H9 (cell line): ENCODE data around the gene ENO3. TPM values are rescaled to one million over a fixed set of nuclear protein-coding genes. Genes with fewer than 3 reads are reported as not detected.

Source experiments
- DNase-seq: peaks from one replicate; pipeline ENCODE4 v3.0.0-alpha.2; 2017
- H2AFZ ChIP-seq: one replicate; pipeline ENCODE4 v1.6.1; 2013; ENCODE audit warnings: mild to moderate bottlenecking, low read length, control low read depth, moderate library complexity
- H2AK5ac ChIP-seq: 2 replicates; pipeline ENCODE4 v1.6.1; 2013; ENCODE audit warnings: low read length, control low read depth, mixed read lengths; ENCODE audit not compliant: insufficient read length
- H2BK120ac ChIP-seq: one replicate; pipeline ENCODE4 v1.6.1; 2013; ENCODE audit warnings: low read depth, mild to moderate bottlenecking, low read length, control low read depth, inconsistent platforms; ENCODE audit not compliant: poor library complexity, severe bottlenecking
- H2BK12ac ChIP-seq: 2 replicates; pipeline ENCODE4 v1.6.1; 2013; ENCODE audit warnings: low read length, control low read depth, mixed read lengths, low read depth; ENCODE audit not compliant: insufficient read length
- H2BK15ac ChIP-seq: 2 replicates; pipeline ENCODE4 v1.6.1; 2013; ENCODE audit warnings: low read depth, low read length, control low read depth
- H2BK20ac ChIP-seq: one replicate; pipeline ENCODE4 v1.6.1; 2013; ENCODE audit warnings: low read depth, mild to moderate bottlenecking, low read length, control low read depth, inconsistent platforms; ENCODE audit not compliant: poor library complexity, severe bottlenecking
- H2BK5ac ChIP-seq: 2 replicates; pipeline ENCODE4 v1.6.1; 2013; ENCODE audit warnings: low read length, control low read depth, mixed read lengths; ENCODE audit not compliant: insufficient read length
- H3K14ac ChIP-seq: 2 replicates; pipeline ENCODE4 v1.6.1; 2013; ENCODE audit warnings: low read length, control low read depth; ENCODE audit not compliant: insufficient read depth
- H3K18ac ChIP-seq: 2 replicates; pipeline ENCODE4 v1.6.1; 2013; ENCODE audit warnings: low read depth, mild to moderate bottlenecking, mixed read lengths, low read length, control low read depth; ENCODE audit not compliant: insufficient read length
- H3K23ac ChIP-seq: 2 replicates; pipeline ENCODE4 v1.6.1; 2013; ENCODE audit warnings: low read length, control low read depth, mixed read lengths, low read depth; ENCODE audit not compliant: insufficient read length
- H3K23me2 ChIP-seq: 2 replicates; pipeline ENCODE4 v1.6.1; 2013; ENCODE audit warnings: low read depth, mild to moderate bottlenecking, mixed read lengths, low read length, control low read depth; ENCODE audit not compliant: insufficient read length, poor library complexity, severe bottlenecking
- H3K27ac ChIP-seq: 2 replicates; pipeline ENCODE4 v1.5.1; 2013; ENCODE audit warnings: low read length, control low read depth, mixed read lengths, low read depth; ENCODE audit not compliant: insufficient read length
- H3K27me3 ChIP-seq: 2 replicates; pipeline ENCODE4 v1.6.1; 2013; ENCODE audit warnings: low read length, control low read depth, inconsistent platforms; ENCODE audit not compliant: insufficient read depth
- H3K4ac ChIP-seq: 2 replicates; pipeline ENCODE4 v1.6.1; 2013; ENCODE audit warnings: low read depth, mild to moderate bottlenecking, control low read depth, inconsistent platforms, low read length, moderate library complexity
- H3K4me1 ChIP-seq: 2 replicates; pipeline ENCODE4 v1.6.1; 2013; ENCODE audit warnings: low read length, control low read depth, inconsistent platforms; ENCODE audit not compliant: insufficient read depth
- H3K4me2 ChIP-seq: 2 replicates; pipeline ENCODE4 v1.6.1; 2013; ENCODE audit warnings: low read length, control low read depth, mixed read lengths; ENCODE audit not compliant: insufficient read length, insufficient read depth
- H3K56ac ChIP-seq: 2 replicates; pipeline ENCODE4 v1.6.1; 2013; ENCODE audit warnings: low read depth, mild to moderate bottlenecking, mixed read lengths, low read length, control low read depth; ENCODE audit not compliant: insufficient read length
- H3K79me1 ChIP-seq: 2 replicates; pipeline ENCODE4 v1.6.1; 2013; ENCODE audit warnings: low read depth, mild to moderate bottlenecking, moderate library complexity, low read length, control low read depth, inconsistent platforms; ENCODE audit not compliant: insufficient read depth, poor library complexity, severe bottlenecking
- H3K79me2 ChIP-seq: 2 replicates; pipeline ENCODE4 v1.6.1; 2013; ENCODE audit warnings: low read length, control low read depth, inconsistent platforms; ENCODE audit not compliant: insufficient read depth
- H3K9ac ChIP-seq: 2 replicates; pipeline ENCODE4 v1.6.1; 2013; ENCODE audit warnings: low read length, control low read depth, mixed read lengths; ENCODE audit not compliant: insufficient read length; ENCODE audit errors: extremely low read depth
- H3K9me3 ChIP-seq: one replicate; pipeline ENCODE4 v1.6.1; 2013; ENCODE audit warnings: low read depth, low read length, inconsistent platforms; ENCODE audit not compliant: control insufficient read depth
- H3T11ph ChIP-seq: one replicate; pipeline ENCODE4 v1.6.1; 2013; ENCODE audit warnings: mild to moderate bottlenecking, low read length, control low read depth, inconsistent platforms
- H4K20me1 ChIP-seq: one replicate; pipeline ENCODE4 v1.6.1; 2013; ENCODE audit not compliant: control insufficient read depth, insufficient read length, insufficient read depth
- H4K5ac ChIP-seq: 2 replicates; pipeline ENCODE4 v1.6.1; 2013; ENCODE audit warnings: low read depth, mild to moderate bottlenecking, mixed read lengths, low read length, control low read depth; ENCODE audit not compliant: insufficient read length
- H4K8ac ChIP-seq: replicated peaks from 2 replicates; pipeline ENCODE4 v1.6.1; 2013; ENCODE audit warnings: low read length, control low read depth, mixed read lengths, low read depth; ENCODE audit not compliant: insufficient read length
- H4K91ac ChIP-seq: 2 replicates; pipeline ENCODE4 v1.6.1; 2013; ENCODE audit warnings: low read depth, mild to moderate bottlenecking, moderate library complexity, mixed read lengths, low read length, control low read depth; ENCODE audit not compliant: insufficient read length
- H3K27ac Mint-ChIP-seq, 3 experiments: 2 replicates in 2 of 3; 3 replicates in 1 of 3; pipeline ENCODE4 v1.8.0; 2020 to 2021; ENCODE audit warnings: mixed read lengths in 3 of 3, mild to moderate bottlenecking in 1 of 3, moderate library complexity in 1 of 3
- H3K27me3 Mint-ChIP-seq: 2 replicates; pipeline ENCODE4 v1.8.0; 2021; ENCODE audit warnings: low read depth, mild to moderate bottlenecking, moderate library complexity, mixed read lengths
- H3K36me3 Mint-ChIP-seq, 3 experiments: 2 replicates in 2 of 3; 3 replicates in 1 of 3; pipeline ENCODE4 v1.8.0; 2020 to 2021; ENCODE audit warnings: low read depth in 3 of 3, mixed read lengths in 3 of 3; ENCODE audit not compliant: insufficient read depth in 1 of 3
- H3K4me1 Mint-ChIP-seq, 2 experiments: 2 replicates each; pipeline ENCODE4 v1.8.0; 2020; ENCODE audit warnings: mixed read lengths in 2 of 2
- H3K4me3 Mint-ChIP-seq, 2 experiments: 2 replicates in 1 of 2; 3 replicates in 1 of 2; pipeline ENCODE4 v1.8.0; 2020 to 2021; ENCODE audit warnings: mild to moderate bottlenecking in 2 of 2, mixed read lengths in 2 of 2, moderate library complexity in 1 of 2
- H3K9me3 Mint-ChIP-seq, 2 experiments: 2 replicates in 1 of 2; 3 replicates in 1 of 2; pipeline ENCODE4 v1.8.0; 2020; ENCODE audit warnings: mild to moderate bottlenecking in 2 of 2, mixed read lengths in 2 of 2, moderate library complexity in 1 of 2
- WGBS: extraction: QIAGEN DNeasy Blood & Tissue Kit; methylation state at CpG from one replicate; pipeline ENCODE4 v1.1.7; 2013; ENCODE audit warnings: missing lambda C conversion rate, low lambda C conversion rate, mixed read lengths; ENCODE audit not compliant: insufficient read length; ENCODE audit errors: extremely low coverage; 5-methylcytosine and 5-hydroxymethylcytosine counted together
- total RNA-seq: library from RNA; stranded (reverse); gene quantifications from 2 replicates; pipeline ENCODE4 v1.2.1, GENCODE V29; 2021
- TF ChIP-seq, protein P1 (sequence below): fragments of 200-600 bp; sonication (generic); conservative IDR thresholded peaks from 3 replicates; pipeline ENCODE4 v1.8.0; 2021; ENCODE audit warnings: antibody characterized with exemption, mild to moderate bottlenecking

Gene ENO3
- total RNA-seq, 1 experiment from 2014 or later, result 25.4 TPM

GRCh38 chr17:4901648-4902344, 49.1 kb upstream of the ENO3 start:
- Histone ChIP-seq H3K23me2 (peaks cover 12% of the 10 kb centered on the region), H4K8ac (no peak overlapping the region), H3K23ac (no peak overlapping the region), H4K20me1 (no peaks in the 10 kb centered on the region), H3T11ph (no peak overlapping the region), H3K79me2 (no peaks in the 10 kb centered on the region), H3K27me3 (no peaks in the 10 kb centered on the region), H2AFZ (no peak overlapping the region), H3K18ac (no peak overlapping the region), H4K91ac (no peak overlapping the region), H2BK20ac (no peak overlapping the region), H3K56ac (no peak overlapping the region), H2BK120ac (no peak overlapping the region), H2BK12ac (no peak overlapping the region), H3K4me1 (peaks cover 3% of the 10 kb centered on the region; the same call in 1 of the 2 replicates), H2AK5ac (no peak overlapping the region), H3K9me3 (no peaks in the 10 kb centered on the region), H4K5ac (no peak overlapping the region), H2BK15ac (no peak overlapping the region), H3K79me1 (no peaks in the 10 kb centered on the region), H2BK5ac (no peak overlapping the region), H3K9ac (no peak overlapping the region), H3K4ac (no peak overlapping the region), H3K4me2 (no peak overlapping the region), H3K14ac (no peak overlapping the region), H3K27ac (no peak overlapping the region)
- TF ChIP-seq, protein P1, sequence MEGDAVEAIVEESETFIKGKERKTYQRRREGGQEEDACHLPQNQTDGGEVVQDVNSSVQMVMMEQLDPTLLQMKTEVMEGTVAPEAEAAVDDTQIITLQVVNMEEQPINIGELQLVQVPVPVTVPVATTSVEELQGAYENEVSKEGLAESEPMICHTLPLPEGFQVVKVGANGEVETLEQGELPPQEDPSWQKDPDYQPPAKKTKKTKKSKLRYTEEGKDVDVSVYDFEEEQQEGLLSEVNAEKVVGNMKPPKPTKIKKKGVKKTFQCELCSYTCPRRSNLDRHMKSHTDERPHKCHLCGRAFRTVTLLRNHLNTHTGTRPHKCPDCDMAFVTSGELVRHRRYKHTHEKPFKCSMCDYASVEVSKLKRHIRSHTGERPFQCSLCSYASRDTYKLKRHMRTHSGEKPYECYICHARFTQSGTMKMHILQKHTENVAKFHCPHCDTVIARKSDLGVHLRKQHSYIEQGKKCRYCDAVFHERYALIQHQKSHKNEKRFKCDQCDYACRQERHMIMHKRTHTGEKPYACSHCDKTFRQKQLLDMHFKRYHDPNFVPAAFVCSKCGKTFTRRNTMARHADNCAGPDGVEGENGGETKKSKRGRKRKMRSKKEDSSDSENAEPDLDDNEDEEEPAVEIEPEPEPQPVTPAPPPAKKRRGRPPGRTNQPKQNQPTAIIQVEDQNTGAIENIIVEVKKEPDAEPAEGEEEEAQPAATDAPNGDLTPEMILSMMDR, result no peak
- Mint-ChIP-seq H3K9me3 (no peaks in the 10 kb centered on the region), H3K27ac (no peak overlapping the region), H3K4me1 (peaks cover 10 to 26% of the 10 kb centered on the region in 2 experiments), H3K4me3 (peak overlapping the region in 1 of 2 experiments; percentile 60; a peak in 2 of 5 replicates), H3K27me3 (peaks cover 13% of the 10 kb centered on the region), H3K36me3 (peaks cover 2 to 6% (median 6%) of the 10 kb centered on the region in 3 experiments; a peak in 4 of 7 replicates)
- WGBS, result no CpG with 5 or more reads among the region's 48 CpGs
- peak; percentile 52 for DNase-seq
